22Rv1 (cell line): Measurements from ENCODE around the gene FKBP1A.
"Not testable (repeated sequence)": the region's sequence is repeated elsewhere in the genome, so short reads cannot be mapped to it uniquely, and the experiment has no call there.

ENCODE experiments used
- H3K27ac ChIP-seq: fragments of 450-650 bp; 2 replicates; pipeline ENCODE4 v1.5.1; 2017
- CTCF ChIP-seq: fragments of 450-650 bp; IDR thresholded peaks from 2 replicates; pipeline ENCODE4 v1.5.1; 2017; ENCODE audit warnings: mild to moderate bottlenecking
- ZFX ChIP-seq: fragments of 450-650 bp; IDR thresholded peaks from 2 replicates; pipeline ENCODE4 v1.6.1; 2017; ENCODE audit warnings: antibody characterized with exemption, borderline replicate concordance

The FKBP1A gene

GRCh38 chr20:1345030-1345755 is 47.7 kb downstream of the FKBP1A start:
- no peak overlapping the region for H3K27ac ChIP-seq

GRCh38 chr20:1343446-1344124 is 49.3 kb downstream of the FKBP1A start:
- H3K27ac ChIP-seq, result not testable (repeated sequence)

More at GRCh38 chr20:1345030-1345755, 47.7 kb downstream of the FKBP1A start:
- TF ChIP-seq ZFX (no peak), CTCF (no peak)

GRCh38 chr20:1341561-1342265 is 51.1 kb downstream of the FKBP1A start:
- TF ChIP-seq CTCF (no peak), ZFX (no peak)
- H3K27ac ChIP-seq, result no peak overlapping the region

- no peak for TF ChIP-seq CTCF
- H3K27ac ChIP-seq, result no peak overlapping the region
Observed at GRCh38 chr20:1338801-1339200, 54.1 kb downstream of the FKBP1A start.

- TF ChIP-seq ZFX, result no peak
- TF ChIP-seq CTCF, result no peak
- no peak overlapping the region for H3K27ac ChIP-seq
Observed at GRCh38 chr20:1338096-1338495, 54.8 kb downstream of the FKBP1A start.

GRCh38 chr20:1337441-1337840 is 55.4 kb downstream of the FKBP1A start:
- no peak for TF ChIP-seq ZFX
- no peak for TF ChIP-seq CTCF
- H3K27ac ChIP-seq, result no peak overlapping the region

- no peak overlapping the region for H3K27ac ChIP-seq
- TF ChIP-seq CTCF (no peak), ZFX (no peak)
Observed at GRCh38 chr20:1336699-1337367, 56.0 kb downstream of the FKBP1A start.
